Measurements from ENCODE around the gene SF3B3.

- TF ChIP-seq, protein P1, sequence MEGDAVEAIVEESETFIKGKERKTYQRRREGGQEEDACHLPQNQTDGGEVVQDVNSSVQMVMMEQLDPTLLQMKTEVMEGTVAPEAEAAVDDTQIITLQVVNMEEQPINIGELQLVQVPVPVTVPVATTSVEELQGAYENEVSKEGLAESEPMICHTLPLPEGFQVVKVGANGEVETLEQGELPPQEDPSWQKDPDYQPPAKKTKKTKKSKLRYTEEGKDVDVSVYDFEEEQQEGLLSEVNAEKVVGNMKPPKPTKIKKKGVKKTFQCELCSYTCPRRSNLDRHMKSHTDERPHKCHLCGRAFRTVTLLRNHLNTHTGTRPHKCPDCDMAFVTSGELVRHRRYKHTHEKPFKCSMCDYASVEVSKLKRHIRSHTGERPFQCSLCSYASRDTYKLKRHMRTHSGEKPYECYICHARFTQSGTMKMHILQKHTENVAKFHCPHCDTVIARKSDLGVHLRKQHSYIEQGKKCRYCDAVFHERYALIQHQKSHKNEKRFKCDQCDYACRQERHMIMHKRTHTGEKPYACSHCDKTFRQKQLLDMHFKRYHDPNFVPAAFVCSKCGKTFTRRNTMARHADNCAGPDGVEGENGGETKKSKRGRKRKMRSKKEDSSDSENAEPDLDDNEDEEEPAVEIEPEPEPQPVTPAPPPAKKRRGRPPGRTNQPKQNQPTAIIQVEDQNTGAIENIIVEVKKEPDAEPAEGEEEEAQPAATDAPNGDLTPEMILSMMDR (IDR thresholded peaks at IDR 0.05 in 8 of 11, conservative IDR thresholded peaks at IDR 0.05 in 3 of 11) = no peak
- no peak for TF ChIP-seq POLR2A (IDR thresholded peaks at IDR 0.05)
Observed at GRCh38 chr16:70577256-70577698, 53.7 kb downstream of the SF3B3 start.

Data from spleen (tissue), 7 donors.